SW480 (cell line): ENCODE data around the gene WNT3A.

Experiments
- DNase-seq: peaks from one replicate; pipeline ENCODE4 v3.0.0-alpha.2; 2016; ENCODE audit warnings: low spot score

Gene WNT3A

GRCh38 chr1:228101614-228101993 lies 94.8 kb downstream of the WNT3A start:
- no peak for DNase-seq

DNA sequence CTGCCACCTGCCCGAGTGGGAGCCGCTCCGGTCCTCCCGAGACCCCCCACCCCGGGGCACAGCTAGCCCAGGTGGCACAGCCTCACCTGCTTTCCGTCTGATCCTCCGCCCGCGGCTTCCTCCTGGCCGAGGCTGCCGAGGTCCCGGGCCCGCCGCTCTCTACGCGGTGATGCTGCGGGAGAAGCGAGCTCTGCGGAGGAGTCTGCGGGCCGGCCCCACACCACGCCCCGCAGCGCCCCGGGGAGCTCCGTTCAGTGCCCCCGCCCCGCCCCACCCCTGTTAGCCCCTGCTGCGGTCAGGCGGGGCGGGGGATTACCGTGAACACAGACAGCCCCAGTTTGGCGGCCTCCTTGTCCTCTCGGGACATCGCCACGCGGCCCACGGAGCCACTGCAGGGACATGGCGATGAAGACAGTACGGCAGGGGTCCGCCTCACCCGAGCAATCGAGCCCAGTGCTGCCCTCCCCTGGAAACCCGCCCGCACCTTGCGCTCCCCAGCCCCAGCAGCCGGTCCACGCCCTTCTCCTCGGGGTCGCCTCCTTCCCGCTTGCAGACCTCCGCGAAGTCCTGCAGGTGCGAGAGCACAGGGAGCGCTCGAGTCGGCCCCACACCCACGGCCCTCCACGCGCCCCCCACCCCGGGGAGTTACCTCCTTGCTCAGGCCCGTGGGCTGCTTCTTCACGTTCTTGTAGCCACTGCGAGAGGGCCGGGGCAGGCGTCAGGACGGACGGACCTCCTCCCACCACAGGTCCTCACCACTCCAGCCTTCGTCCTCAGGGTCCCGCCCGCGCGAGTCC lies 95.4 kb downstream of the WNT3A start:
- DNase-seq, result peak; percentile 52

GRCh38 chr1:228102791-228103620 lies 96.2 kb downstream of the WNT3A start, which contains the start of gene C1orf35:
Gene C1orf35 (minus strand): TSS chr1:228103325. CDS start chr1:228103227, 98 bp downstream.
- DNase-seq, result peak; percentile 87

- DNase-seq, result no peak
Measured at GRCh38 chr1:228104526-228105269, 97.9 kb downstream of the WNT3A start.

- no peak for DNase-seq
Measured at GRCh38 chr1:228105270-228105995, 98.6 kb downstream of the WNT3A start.

- no peak for DNase-seq
Measured at GRCh38 chr1:228105996-228106799, 99.4 kb downstream of the WNT3A start.

DNA sequence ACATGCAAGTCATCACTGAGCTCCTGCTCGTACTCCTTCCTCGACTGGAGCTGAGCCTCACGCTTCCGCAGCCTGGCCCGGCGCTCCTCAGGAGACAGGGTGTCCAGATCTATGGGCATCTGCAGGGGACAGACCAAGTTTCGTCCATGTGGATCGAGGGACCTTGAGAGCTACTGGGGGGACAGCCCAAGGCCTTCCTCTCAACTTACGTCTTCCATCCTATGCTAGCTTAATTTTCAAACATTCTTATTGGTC lies 99.9 kb downstream of the WNT3A start:
- no peak for DNase-seq

GRCh38 chr1:228107636-228108035 lies 100.8 kb downstream of the WNT3A start:
- no peak for DNase-seq

GRCh38 chr1:228108055-228108690 lies 101.4 kb downstream of the WNT3A start:
- no peak for DNase-seq

- DNase-seq, result no peak
Measured at GRCh38 chr1:228108742-228109072, 101.9 kb downstream of the WNT3A start.

GRCh38 chr1:228109073-228109961 lies 102.5 kb downstream of the WNT3A start, which contains the start of gene MRPL55:
Gene MRPL55 (minus strand): TSS chr1:228109299. CDS start chr1:228108260, 1,039 bp downstream.
- peak; percentile 95 for DNase-seq

GRCh38 chr1:228109962-228110488 lies 103.2 kb downstream of the WNT3A start:
- no peak for DNase-seq

DNA sequence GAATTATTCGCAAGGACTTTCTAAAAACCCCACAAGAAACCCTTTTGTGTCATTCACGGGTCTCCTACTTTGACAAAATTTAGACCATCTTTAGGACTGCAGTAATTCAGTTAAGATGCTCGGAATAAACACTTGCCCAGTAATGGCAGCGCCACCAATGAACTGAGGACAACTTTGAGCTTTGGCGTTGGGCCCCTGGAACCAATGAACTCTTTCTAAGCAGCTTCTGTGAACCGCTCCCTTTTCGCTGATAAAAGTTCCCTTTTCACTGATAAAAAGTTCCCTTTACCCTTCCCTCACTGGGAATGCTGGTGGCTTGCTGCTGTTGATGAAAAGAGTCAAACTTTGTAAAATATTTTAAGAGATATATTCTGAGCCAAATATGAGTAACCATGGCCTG lies 103.8 kb downstream of the WNT3A start:
- no peak for DNase-seq
